GDM1 (cell line): ENCODE data around the gene SNX6.
"Not testable (repeated sequence)": the region's sequence is repeated elsewhere in the genome, so short reads cannot be mapped to it uniquely, and the experiment has no call there.

Experiments
- DNase-seq: peaks from one replicate; lab custom pipeline; 2025; lab: John Stamatoyannopoulos, UW

Gene SNX6

GRCh38 chr14:34562776-34563150 is 67.2 kb downstream of the SNX6 start:
- DNase-seq = no peak

GRCh38 chr14:34562037-34562775 is 67.7 kb downstream of the SNX6 start:
- DNase-seq = not testable (repeated sequence)

GRCh38 chr14:34556498-34556829 is 73.5 kb downstream of the SNX6 start:
- not testable (repeated sequence) for DNase-seq

- DNase-seq = not testable (repeated sequence)
Measured at GRCh38 chr14:34555583-34556497, 74.1 kb downstream of the SNX6 start.

- DNase-seq = no peak
Measured at GRCh38 chr14:34554540-34555250, 75.3 kb downstream of the SNX6 start.

GRCh38 chr14:34549276-34549966 is 80.5 kb downstream of the SNX6 start:
- not testable (repeated sequence) for DNase-seq

GRCh38 chr14:34548472-34548981 is 81.4 kb downstream of the SNX6 start:
- no peak for DNase-seq

GRCh38 chr14:34547136-34547520 is 82.8 kb downstream of the SNX6 start:
- not testable (repeated sequence) for DNase-seq

- not testable (repeated sequence) for DNase-seq
Measured at GRCh38 chr14:34546272-34547135, 83.4 kb downstream of the SNX6 start.

- DNase-seq = not testable (repeated sequence)
Measured at GRCh38 chr14:34540181-34541059, 89.5 kb downstream of the SNX6 start.

GRCh38 chr14:34539407-34540180 is 90.4 kb downstream of the SNX6 start, which contains the start of gene EAPP:
Gene EAPP (minus strand): TSS chr14:34539701. CDS start chr14:34539628, 73 bp downstream.
- DNase-seq = no peak

GRCh38 chr14:34538871-34539406 is 91.0 kb downstream of the SNX6 start:
- DNase-seq = no peak

- not testable (repeated sequence) for DNase-seq
Measured at GRCh38 chr14:34538096-34538495, 91.9 kb downstream of the SNX6 start.

- DNase-seq = no peak
Measured at GRCh38 chr14:34537677-34538009, 92.3 kb downstream of the SNX6 start.

- no peak for DNase-seq
Measured at GRCh38 chr14:34536951-34537676, 92.8 kb downstream of the SNX6 start.

GRCh38 chr14:34527591-34527990 is 102.4 kb downstream of the SNX6 start:
- no peak for DNase-seq

GRCh38 chr14:34524216-34524615 is 105.7 kb downstream of the SNX6 start:
- not testable (repeated sequence) for DNase-seq

GRCh38 chr14:34522496-34522895 is 107.5 kb downstream of the SNX6 start:
- DNase-seq = no peak
